NCI-H226 (cell line): Measurements from ENCODE around the gene ELANE.
"Not testable (repeated sequence)": the region's sequence is repeated elsewhere in the genome, so short reads cannot be mapped to it uniquely, and the experiment has no call there.

Experiments
- DNase-seq: peaks from one replicate; pipeline ENCODE4 v3.0.0-alpha.2; 2015

Gene ELANE

GRCh38 chr19:863315-863620, 11.2 kb downstream of the ELANE start:
- no peak for DNase-seq

GRCh38 chr19:866769-867300, 14.7 kb downstream of the ELANE start:
- no peak for DNase-seq

GRCh38 chr19:867301-867793, 15.2 kb downstream of the ELANE start:
- no peak for DNase-seq

GRCh38 chr19:867855-868457, 15.9 kb downstream of the ELANE start:
- no peak for DNase-seq

- no peak for DNase-seq
Measured at GRCh38 chr19:868458-869244, 16.5 kb downstream of the ELANE start.

GRCh38 chr19:869245-870177, 17.4 kb downstream of the ELANE start:
- DNase-seq: peak; percentile 88

GRCh38 chr19:870314-870713, 18.2 kb downstream of the ELANE start:
- no peak for DNase-seq

GRCh38 chr19:870963-871401, 18.9 kb downstream of the ELANE start:
- no peak for DNase-seq

- DNase-seq: no peak
Measured at GRCh38 chr19:871446-872265, 19.6 kb downstream of the ELANE start.

- DNase-seq: peak; percentile 81
Measured at GRCh38 chr19:872266-872951, 20.3 kb downstream of the ELANE start.

- peak; percentile 73 for DNase-seq
Measured at GRCh38 chr19:873084-873483, 21.0 kb downstream of the ELANE start.

- DNase-seq: no peak
Measured at GRCh38 chr19:873561-874041, 21.5 kb downstream of the ELANE start.

GRCh38 chr19:875265-875879, 23.3 kb downstream of the ELANE start:
- DNase-seq: no peak

- DNase-seq: no peak
Measured at GRCh38 chr19:876089-876488, 24.0 kb downstream of the ELANE start.

- no peak for DNase-seq
Measured at GRCh38 chr19:876780-877314, 24.7 kb downstream of the ELANE start.

GRCh38 chr19:877992-878660, 26.0 kb downstream of the ELANE start:
- not testable (repeated sequence) for DNase-seq

- DNase-seq: not testable (repeated sequence)
Measured at GRCh38 chr19:878751-879561, 26.9 kb downstream of the ELANE start.

- no peak for DNase-seq
Measured at GRCh38 chr19:879711-880438, 27.8 kb downstream of the ELANE start.
